Measurements from ENCODE around the gene DNTT. TPM values are rescaled to one million over a fixed set of nuclear protein-coding genes. Genes with fewer than 3 reads are reported as not detected.

DNTT gene
- total and polyA plus RNA-seq, 2 experiments from 2014 or later: not detected

DNA sequence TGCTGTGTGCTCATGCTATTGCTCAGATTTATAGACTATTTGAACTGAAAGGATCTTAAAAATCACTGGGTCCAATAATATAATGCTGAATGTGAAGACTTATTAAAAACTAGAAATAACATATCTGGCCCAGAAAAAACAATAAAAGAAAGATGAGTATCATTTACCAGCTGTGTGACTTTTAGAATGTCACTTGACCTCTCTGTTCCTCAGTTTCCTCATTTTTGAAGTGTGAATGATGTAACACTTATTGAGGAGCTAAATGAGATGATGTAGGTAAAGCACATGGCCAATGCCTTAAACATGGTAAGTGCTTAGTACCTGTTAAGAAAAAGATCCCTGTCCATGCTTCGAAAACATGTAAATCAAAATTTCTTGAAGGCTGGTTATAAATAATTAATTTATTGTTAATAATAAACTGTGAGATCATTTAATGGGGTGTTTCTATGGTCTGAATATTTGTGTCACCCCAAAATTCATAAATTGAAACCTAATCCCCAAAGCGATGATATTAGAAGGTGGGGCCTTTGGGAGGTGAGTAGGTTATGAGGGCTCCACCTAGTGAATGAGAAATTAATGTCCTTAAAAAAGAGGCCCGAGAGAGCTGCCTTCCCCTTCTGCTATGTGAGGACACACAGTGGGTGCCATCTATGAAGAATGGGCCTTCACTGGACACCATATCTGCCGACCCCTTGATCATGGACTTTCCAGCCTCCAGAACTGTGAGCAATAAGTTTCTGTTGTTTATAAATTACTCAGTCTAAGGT, 13.0 kb downstream of the DNTT start:
- Mint-ChIP-seq H3K4me3 (no peak overlapping the region), H3K9me3 (no peaks in the 10 kb centered on the region), H3K36me3 (ENCODE audit: low read depth) (no peaks in the 10 kb centered on the region), H3K27me3 (ENCODE audit: insufficient read depth, low read depth, poor library complexity) (peaks cover 12% of the 10 kb centered on the region), H3K27ac (no peak overlapping the region), H3K4me1 (peaks cover 24% of the 10 kb centered on the region)
- TF ChIP-seq, protein P1, sequence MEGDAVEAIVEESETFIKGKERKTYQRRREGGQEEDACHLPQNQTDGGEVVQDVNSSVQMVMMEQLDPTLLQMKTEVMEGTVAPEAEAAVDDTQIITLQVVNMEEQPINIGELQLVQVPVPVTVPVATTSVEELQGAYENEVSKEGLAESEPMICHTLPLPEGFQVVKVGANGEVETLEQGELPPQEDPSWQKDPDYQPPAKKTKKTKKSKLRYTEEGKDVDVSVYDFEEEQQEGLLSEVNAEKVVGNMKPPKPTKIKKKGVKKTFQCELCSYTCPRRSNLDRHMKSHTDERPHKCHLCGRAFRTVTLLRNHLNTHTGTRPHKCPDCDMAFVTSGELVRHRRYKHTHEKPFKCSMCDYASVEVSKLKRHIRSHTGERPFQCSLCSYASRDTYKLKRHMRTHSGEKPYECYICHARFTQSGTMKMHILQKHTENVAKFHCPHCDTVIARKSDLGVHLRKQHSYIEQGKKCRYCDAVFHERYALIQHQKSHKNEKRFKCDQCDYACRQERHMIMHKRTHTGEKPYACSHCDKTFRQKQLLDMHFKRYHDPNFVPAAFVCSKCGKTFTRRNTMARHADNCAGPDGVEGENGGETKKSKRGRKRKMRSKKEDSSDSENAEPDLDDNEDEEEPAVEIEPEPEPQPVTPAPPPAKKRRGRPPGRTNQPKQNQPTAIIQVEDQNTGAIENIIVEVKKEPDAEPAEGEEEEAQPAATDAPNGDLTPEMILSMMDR (conservative IDR thresholded peaks at IDR 0.05; ENCODE audit: low read depth in 2 of 2): peak; percentile 15 to 32; a peak in 3 of 4 replicates
- TF ChIP-seq EZH2 (IDR thresholded peaks at IDR 0.05; ENCODE audit: low read depth, unreplicated experiment): no peak
- TF ChIP-seq, protein P2, sequence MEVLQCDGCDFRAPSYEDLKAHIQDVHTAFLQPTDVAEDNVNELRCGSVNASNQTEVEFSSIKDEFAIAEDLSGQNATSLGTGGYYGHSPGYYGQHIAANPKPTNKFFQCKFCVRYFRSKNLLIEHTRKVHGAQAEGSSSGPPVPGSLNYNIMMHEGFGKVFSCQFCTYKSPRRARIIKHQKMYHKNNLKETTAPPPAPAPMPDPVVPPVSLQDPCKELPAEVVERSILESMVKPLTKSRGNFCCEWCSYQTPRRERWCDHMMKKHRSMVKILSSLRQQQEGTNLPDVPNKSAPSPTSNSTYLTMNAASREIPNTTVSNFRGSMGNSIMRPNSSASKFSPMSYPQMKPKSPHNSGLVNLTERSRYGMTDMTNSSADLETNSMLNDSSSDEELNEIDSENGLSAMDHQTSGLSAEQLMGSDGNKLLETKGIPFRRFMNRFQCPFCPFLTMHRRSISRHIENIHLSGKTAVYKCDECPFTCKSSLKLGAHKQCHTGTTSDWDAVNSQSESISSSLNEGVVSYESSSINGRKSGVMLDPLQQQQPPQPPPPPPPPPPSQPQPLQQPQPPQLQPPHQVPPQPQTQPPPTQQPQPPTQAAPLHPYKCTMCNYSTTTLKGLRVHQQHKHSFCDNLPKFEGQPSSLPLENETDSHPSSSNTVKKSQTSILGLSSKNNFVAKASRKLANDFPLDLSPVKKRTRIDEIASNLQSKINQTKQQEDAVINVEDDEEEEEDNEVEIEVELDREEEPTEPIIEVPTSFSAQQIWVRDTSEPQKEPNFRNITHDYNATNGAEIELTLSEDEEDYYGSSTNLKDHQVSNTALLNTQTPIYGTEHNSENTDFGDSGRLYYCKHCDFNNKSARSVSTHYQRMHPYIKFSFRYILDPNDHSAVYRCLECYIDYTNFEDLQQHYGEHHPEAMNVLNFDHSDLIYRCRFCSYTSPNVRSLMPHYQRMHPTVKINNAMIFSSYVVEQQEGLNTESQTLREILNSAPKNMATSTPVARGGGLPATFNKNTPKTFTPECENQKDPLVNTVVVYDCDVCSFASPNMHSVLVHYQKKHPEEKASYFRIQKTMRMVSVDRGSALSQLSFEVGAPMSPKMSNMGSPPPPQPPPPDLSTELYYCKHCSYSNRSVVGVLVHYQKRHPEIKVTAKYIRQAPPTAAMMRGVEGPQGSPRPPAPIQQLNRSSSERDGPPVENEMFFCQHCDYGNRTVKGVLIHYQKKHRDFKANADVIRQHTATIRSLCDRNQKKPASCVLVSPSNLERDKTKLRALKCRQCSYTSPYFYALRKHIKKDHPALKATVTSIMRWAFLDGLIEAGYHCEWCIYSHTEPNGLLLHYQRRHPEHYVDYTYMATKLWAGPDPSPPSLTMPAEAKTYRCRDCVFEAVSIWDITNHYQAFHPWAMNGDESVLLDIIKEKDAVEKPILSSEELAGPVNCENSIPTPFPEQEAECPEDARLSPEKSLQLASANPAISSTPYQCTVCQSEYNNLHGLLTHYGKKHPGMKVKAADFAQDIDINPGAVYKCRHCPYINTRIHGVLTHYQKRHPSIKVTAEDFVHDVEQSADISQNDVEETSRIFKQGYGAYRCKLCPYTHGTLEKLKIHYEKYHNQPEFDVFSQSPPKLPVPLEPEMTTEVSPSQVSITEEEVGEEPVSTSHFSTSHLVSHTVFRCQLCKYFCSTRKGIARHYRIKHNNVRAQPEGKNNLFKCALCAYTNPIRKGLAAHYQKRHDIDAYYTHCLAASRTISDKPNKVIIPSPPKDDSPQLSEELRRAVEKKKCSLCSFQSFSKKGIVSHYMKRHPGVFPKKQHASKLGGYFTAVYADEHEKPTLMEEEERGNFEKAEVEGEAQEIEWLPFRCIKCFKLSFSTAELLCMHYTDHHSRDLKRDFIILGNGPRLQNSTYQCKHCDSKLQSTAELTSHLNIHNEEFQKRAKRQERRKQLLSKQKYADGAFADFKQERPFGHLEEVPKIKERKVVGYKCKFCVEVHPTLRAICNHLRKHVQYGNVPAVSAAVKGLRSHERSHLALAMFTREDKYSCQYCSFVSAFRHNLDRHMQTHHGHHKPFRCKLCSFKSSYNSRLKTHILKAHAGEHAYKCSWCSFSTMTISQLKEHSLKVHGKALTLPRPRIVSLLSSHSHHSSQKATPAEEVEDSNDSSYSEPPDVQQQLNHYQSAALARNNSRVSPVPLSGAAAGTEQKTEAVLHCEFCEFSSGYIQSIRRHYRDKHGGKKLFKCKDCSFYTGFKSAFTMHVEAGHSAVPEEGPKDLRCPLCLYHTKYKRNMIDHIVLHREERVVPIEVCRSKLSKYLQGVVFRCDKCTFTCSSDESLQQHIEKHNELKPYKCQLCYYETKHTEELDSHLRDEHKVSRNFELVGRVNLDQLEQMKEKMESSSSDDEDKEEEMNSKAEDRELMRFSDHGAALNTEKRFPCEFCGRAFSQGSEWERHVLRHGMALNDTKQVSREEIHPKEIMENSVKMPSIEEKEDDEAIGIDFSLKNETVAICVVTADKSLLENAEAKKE (CRISPR knock-in tag; IDR thresholded peaks at IDR 0.05): no peak
- TF ChIP-seq, protein P3, sequence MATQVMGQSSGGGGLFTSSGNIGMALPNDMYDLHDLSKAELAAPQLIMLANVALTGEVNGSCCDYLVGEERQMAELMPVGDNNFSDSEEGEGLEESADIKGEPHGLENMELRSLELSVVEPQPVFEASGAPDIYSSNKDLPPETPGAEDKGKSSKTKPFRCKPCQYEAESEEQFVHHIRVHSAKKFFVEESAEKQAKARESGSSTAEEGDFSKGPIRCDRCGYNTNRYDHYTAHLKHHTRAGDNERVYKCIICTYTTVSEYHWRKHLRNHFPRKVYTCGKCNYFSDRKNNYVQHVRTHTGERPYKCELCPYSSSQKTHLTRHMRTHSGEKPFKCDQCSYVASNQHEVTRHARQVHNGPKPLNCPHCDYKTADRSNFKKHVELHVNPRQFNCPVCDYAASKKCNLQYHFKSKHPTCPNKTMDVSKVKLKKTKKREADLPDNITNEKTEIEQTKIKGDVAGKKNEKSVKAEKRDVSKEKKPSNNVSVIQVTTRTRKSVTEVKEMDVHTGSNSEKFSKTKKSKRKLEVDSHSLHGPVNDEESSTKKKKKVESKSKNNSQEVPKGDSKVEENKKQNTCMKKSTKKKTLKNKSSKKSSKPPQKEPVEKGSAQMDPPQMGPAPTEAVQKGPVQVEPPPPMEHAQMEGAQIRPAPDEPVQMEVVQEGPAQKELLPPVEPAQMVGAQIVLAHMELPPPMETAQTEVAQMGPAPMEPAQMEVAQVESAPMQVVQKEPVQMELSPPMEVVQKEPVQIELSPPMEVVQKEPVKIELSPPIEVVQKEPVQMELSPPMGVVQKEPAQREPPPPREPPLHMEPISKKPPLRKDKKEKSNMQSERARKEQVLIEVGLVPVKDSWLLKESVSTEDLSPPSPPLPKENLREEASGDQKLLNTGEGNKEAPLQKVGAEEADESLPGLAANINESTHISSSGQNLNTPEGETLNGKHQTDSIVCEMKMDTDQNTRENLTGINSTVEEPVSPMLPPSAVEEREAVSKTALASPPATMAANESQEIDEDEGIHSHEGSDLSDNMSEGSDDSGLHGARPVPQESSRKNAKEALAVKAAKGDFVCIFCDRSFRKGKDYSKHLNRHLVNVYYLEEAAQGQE (IDR thresholded peaks at IDR 0.05; ENCODE audit: unreplicated experiment): no peak
- TF ChIP-seq STAT1 (IDR thresholded peaks at IDR 0.05; ENCODE audit: unreplicated experiment): no peak
- TF ChIP-seq CREB1 (CRISPR knock-in tag; IDR thresholded peaks at IDR 0.05; ENCODE audit: low read depth): no peak
- TF ChIP-seq POLR2AphosphoS5 (IDR thresholded peaks at IDR 0.05; ENCODE audit: low read depth): no peak
- no peaks in the 10 kb centered on the region for H4K20me1 ChIP-seq (replicated peaks; ENCODE audit: insufficient read depth)
- H3F3A ChIP-seq (replicated peaks; ENCODE audit: low read depth): no peaks in the 10 kb centered on the region
- no peak overlapping the region for H2AFZ ChIP-seq
- no peaks in the 10 kb centered on the region for H3K79me2 ChIP-seq (replicated peaks; ENCODE audit: insufficient read depth)
- DNase-seq (ENCODE audit: low spot score) (no peak), ATAC-seq (no peak)
- H3K4me3 ChIP-seq: no peak overlapping the region
- H3K27me3 ChIP-seq (ENCODE audit: insufficient read depth): no peaks in the 10 kb centered on the region
- H3K9me2 ChIP-seq (ENCODE audit: insufficient read depth): no peaks in the 10 kb centered on the region
- H3K4me2 ChIP-seq: no peak overlapping the region
- H3K4me1 ChIP-seq (ENCODE audit: insufficient read depth): peaks cover 15% of the 10 kb centered on the region
- H3K27ac ChIP-seq (ENCODE audit: low read depth): no peak overlapping the region
- no peaks in the 10 kb centered on the region for H3K36me3 ChIP-seq (ENCODE audit: insufficient read depth)

Data from GM23338 (cell line).